ENCODE data around the gene GAS6. TPM values are rescaled to one million over a fixed set of nuclear protein-coding genes. Genes with fewer than 3 reads are reported as not detected.

Gene GAS6
- total and polyA plus RNA-seq, 12 donors = 7.1 to 109 (median 82.9) TPM

DNA sequence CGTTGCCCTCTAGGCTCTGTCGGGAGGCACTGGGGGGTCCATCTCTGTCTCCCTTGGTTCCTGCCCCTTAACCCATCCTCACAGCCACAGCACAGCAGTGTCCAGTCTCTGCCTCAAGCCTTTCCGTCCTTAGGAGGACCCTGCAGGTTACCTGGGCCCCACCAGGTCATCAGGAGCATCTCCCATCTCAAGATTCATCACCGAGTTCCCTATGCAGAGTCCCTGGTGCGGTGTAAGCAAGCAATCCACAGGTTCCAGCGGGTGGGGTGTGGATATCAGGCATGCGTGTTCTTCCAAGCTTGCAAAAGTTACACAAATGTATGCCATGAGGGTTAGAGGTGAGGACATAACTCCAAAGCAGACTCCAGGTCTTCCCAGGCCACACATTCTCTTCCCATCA lies 20.9 kb upstream of the GAS6 start:
- no peak overlapping the region for H3K27ac ChIP-seq
- H3K4me1 ChIP-seq (replicated peaks in 1 of 2) = no peaks in the 10 kb centered on the region
- intact Hi-C loops (cut with DNase I) = no loop called here
- H3K4me3 ChIP-seq = no peak overlapping the region
- H3K36me3 ChIP-seq (replicated peaks in 1 of 2) = no peaks in the 10 kb centered on the region
- WGBS, 4 donors = 86 to 96% (median 89%) methylated on average over 7 of the region's 7 CpGs
- H3K27me3 ChIP-seq = no peaks in the 10 kb centered on the region
- no peak for DNase-seq
- no peaks in the 10 kb centered on the region for H3K9me3 ChIP-seq (replicated peaks in 1 of 3)
- no peak for TF ChIP-seq POLR2A (IDR thresholded peaks at IDR 0.05)
- TF ChIP-seq, protein P1, sequence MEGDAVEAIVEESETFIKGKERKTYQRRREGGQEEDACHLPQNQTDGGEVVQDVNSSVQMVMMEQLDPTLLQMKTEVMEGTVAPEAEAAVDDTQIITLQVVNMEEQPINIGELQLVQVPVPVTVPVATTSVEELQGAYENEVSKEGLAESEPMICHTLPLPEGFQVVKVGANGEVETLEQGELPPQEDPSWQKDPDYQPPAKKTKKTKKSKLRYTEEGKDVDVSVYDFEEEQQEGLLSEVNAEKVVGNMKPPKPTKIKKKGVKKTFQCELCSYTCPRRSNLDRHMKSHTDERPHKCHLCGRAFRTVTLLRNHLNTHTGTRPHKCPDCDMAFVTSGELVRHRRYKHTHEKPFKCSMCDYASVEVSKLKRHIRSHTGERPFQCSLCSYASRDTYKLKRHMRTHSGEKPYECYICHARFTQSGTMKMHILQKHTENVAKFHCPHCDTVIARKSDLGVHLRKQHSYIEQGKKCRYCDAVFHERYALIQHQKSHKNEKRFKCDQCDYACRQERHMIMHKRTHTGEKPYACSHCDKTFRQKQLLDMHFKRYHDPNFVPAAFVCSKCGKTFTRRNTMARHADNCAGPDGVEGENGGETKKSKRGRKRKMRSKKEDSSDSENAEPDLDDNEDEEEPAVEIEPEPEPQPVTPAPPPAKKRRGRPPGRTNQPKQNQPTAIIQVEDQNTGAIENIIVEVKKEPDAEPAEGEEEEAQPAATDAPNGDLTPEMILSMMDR (IDR thresholded peaks at IDR 0.05) = no peak

DNA sequence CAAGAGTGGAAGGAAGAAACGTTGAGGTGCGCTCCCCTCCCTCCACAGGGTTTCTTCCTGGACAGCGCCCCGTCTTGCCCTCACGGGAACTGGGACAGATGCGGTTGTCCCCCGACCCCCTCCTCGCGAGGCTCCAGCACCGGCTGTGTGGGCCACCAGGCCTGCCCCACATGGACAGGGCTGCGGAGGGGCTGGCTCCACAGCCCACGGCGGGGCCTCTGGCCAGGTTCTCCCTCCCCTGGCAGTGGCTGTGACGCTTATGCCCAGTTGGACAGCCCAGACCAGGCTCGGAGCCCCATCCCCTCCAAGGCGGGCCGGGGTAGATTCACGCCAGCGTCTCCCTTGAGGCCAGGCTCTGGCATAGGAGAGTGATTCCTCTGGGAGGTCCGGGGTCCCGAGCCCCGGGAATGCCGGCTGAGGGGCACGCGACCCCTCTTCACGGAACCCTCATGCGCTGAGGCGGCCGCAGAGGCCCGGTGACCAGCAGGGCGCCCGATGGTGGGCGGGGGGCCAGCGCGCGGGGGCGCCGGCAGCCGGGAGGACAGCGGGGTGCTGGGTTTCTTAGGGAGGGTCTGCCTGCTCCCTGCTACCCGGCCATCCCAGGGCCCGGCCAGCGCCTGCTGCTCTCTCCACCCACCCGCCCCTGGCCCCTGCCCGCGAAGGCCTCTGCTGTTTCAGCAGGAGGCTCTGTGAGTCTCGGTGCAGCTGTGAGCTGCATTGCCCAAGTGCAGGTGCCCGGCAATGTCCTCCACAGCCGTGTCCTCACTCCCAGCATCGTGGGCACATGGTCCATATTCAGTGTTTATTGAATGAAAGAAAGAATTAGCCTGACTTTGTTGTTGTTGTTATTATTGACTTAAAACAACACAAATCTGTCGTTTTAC lies 20.3 kb upstream of the GAS6 start:
- Histone ChIP-seq H3K27me3 (no peaks in the 10 kb centered on the region), H3K27ac (no peak overlapping the region), H3K4me3 (no peak overlapping the region), H3K9me3 (replicated peaks in 1 of 3) (no peaks in the 10 kb centered on the region), H3K4me1 (replicated peaks in 1 of 2) (no peaks in the 10 kb centered on the region), H3K36me3 (replicated peaks in 1 of 2) (no peaks in the 10 kb centered on the region)
- TF ChIP-seq POLR2A (IDR thresholded peaks at IDR 0.05) = no peak
- TF ChIP-seq, protein P1 (IDR thresholded peaks at IDR 0.05) = no peak
- no peak for DNase-seq
- intact Hi-C loops (cut with DNase I) = no loop called here
- 86 to 91% (median 88%) methylated on average over 26 to 51 of the region's 51 CpGs for WGBS, 4 donors

DNA sequence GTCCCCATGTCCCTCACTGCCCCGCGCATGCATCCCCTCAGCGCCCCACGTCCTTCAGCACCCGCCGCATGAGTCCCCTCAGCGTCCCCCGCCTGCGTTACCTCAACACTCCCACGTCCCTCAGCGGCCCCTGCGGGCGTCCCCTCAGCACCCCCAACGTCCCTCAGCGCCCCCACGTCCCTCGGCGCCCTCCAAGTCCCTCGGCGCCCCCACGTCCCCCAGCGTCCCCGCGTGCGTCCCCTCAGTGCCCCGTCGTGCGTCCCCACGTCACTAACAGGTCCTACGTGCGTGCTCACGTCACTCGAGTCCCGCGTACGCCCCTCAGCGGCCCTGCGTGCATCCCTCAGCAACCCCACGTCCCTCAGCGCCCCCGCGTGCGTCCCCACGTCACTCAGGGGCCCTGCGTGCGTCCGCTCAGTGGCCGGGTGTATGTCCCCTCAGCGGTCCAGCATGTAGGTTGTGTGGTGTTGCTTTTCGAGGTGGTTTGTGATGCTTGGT lies 19.5 kb upstream of the GAS6 start:
- intact Hi-C loops (cut with DNase I) = no loop called here
- H3K4me3 ChIP-seq = no peak overlapping the region
- H3K27me3 ChIP-seq = no peaks in the 10 kb centered on the region
- no peaks in the 10 kb centered on the region for H3K9me3 ChIP-seq (replicated peaks in 1 of 3)
- peak overlapping the region in 1 of 5 donors; percentile 67 for H3K27ac ChIP-seq
- peak in 1 of 7 donors; percentile 12 for DNase-seq
- 92 to 95% (median 94%) methylated on average over 50 of the region's 50 CpGs for WGBS, 4 donors
- TF ChIP-seq, protein P1 (IDR thresholded peaks at IDR 0.05) = no peak
- no peak for TF ChIP-seq POLR2A (IDR thresholded peaks at IDR 0.05)
- no peaks in the 10 kb centered on the region for H3K4me1 ChIP-seq (replicated peaks in 1 of 2)
- no peaks in the 10 kb centered on the region for H3K36me3 ChIP-seq (replicated peaks in 1 of 2)

DNA sequence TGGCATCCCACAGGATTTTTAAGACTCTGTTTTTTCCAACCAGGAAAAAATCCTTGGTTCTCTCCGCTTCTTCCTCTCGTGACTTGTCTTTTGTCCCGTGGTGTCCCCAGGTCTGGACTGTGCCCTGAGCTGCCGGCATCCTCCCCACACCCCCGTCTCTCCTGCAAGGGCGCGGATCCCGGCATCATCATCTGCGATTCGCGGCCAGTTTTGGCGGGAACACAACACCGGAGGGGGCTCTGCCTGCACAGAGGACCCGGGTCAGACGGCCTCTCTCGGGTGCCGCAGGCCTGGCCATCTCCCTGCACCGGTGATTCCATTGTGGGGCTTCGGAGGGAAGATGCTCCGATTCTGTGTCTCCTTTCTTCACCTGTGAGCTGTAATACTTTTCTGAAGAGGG lies 18.8 kb upstream of the GAS6 start:
- TF ChIP-seq POLR2A (IDR thresholded peaks at IDR 0.05) = no peak
- TF ChIP-seq, protein P1 (IDR thresholded peaks at IDR 0.05) = no peak
- Histone ChIP-seq H3K27ac (peak overlapping the region in 1 of 5 donors; percentile 67), H3K4me1 (replicated peaks in 1 of 2) (no peaks in the 10 kb centered on the region)

More for the DNA sequence above, 18.8 kb upstream of the GAS6 start:
- H3K9me3 ChIP-seq (replicated peaks in 1 of 3) = no peaks in the 10 kb centered on the region
- WGBS, 4 donors = 85 to 89% (median 87%) methylated on average over 19 to 20 of the region's 20 CpGs
- intact Hi-C loops (cut with DNase I) = no loop called here
- no peaks in the 10 kb centered on the region for H3K36me3 ChIP-seq (replicated peaks in 1 of 2)
- no peaks in the 10 kb centered on the region for H3K27me3 ChIP-seq
- peak in 1 of 7 donors; percentile 15 for DNase-seq
- no peak overlapping the region for H3K4me3 ChIP-seq

All from adrenal gland (tissue), 12 donors.